CD4-positive, alpha-beta memory T cell (primary cell): Measurements from ENCODE around the gene ATP1A2. TPM values are rescaled to one million over a fixed set of nuclear protein-coding genes. Genes with fewer than 3 reads are reported as not detected.

Experiments
- CTCF ChIA-PET: fragments of 350-600 bp; sonication (Branson Sonifier 250); formaldehyde crosslinking; loops from one replicate; lab custom pipeline; 2021; ENCODE audit warnings: inconsistent platforms; ENCODE audit not compliant: partially characterized antibody; lab: Charles Lee
- POLR2A ChIA-PET: fragments of 350-600 bp; sonication (Branson Sonifier 250); formaldehyde crosslinking; loops from one replicate; lab custom pipeline; 2021; ENCODE audit not compliant: partially characterized antibody; lab: Charles Lee
- DNase-seq, 5 donors: peaks; one replicate each; pipeline versions ENCODE4 v3.0.0 to v3.0.0-alpha.2; 2020 to 2022; ENCODE audit warnings: mixed read lengths in 1 of 5
- H3K27ac ChIP-seq: one replicate; pipeline ENCODE4 v1.7.0; 2013; ENCODE audit warnings: low read depth, low read length
- H3K27me3 ChIP-seq: 2 replicates; pipeline ENCODE4 v1.7.0; 2013; ENCODE audit warnings: mild to moderate bottlenecking, low read length, moderate library complexity; ENCODE audit not compliant: insufficient read depth
- H3K36me3 ChIP-seq: 2 replicates; pipeline ENCODE4 v1.7.0; 2013; ENCODE audit warnings: mild to moderate bottlenecking, low read length, moderate library complexity; ENCODE audit not compliant: insufficient read depth
- H3K4me1 ChIP-seq: 2 replicates; pipeline ENCODE4 v1.7.0; 2013; ENCODE audit warnings: mild to moderate bottlenecking, low read length, moderate library complexity; ENCODE audit not compliant: insufficient read depth
- H3K4me3 ChIP-seq, 2 donors: one replicate each; pipeline ENCODE4 v1.7.0; 2013; ENCODE audit warnings: low read length in 2 of 2, mild to moderate bottlenecking in 1 of 2
- H3K9me3 ChIP-seq, 2 donors: one replicate each; pipeline ENCODE4 v1.7.0; 2013; ENCODE audit warnings: low read length in 2 of 2, control low read depth in 1 of 2; ENCODE audit not compliant: control insufficient read depth in 1 of 2
- H3K27ac Mint-ChIP-seq, 7 donors: one replicate each; pipeline ENCODE4 v1.8.0; 2020 to 2021; ENCODE audit warnings: mixed read lengths in 7 of 7, mild to moderate bottlenecking in 6 of 7, inconsistent platforms in 3 of 7, moderate library complexity in 3 of 7
- H3K27me3 Mint-ChIP-seq, 2 donors: one replicate each; pipeline ENCODE4 v1.8.0; 2020 to 2021; ENCODE audit warnings: mixed read lengths in 2 of 2
- H3K36me3 Mint-ChIP-seq, 2 donors: one replicate each; pipeline ENCODE4 v1.8.0; 2020 to 2021; ENCODE audit warnings: mixed read lengths in 2 of 2, inconsistent platforms in 1 of 2, mild to moderate bottlenecking in 1 of 2
- H3K4me1 Mint-ChIP-seq, 4 donors: one replicate each; pipeline ENCODE4 v1.8.0; 2020 to 2021; ENCODE audit warnings: mixed read lengths in 4 of 4, mild to moderate bottlenecking in 1 of 4
- H3K4me3 Mint-ChIP-seq, 8 donors: one replicate each; pipeline ENCODE4 v1.8.0; 2020 to 2021; ENCODE audit warnings: mixed read lengths in 8 of 8, mild to moderate bottlenecking in 7 of 8, moderate library complexity in 6 of 8, inconsistent platforms in 3 of 8
- H3K9me3 Mint-ChIP-seq, 8 donors: one replicate each; pipeline ENCODE4 v1.8.0; 2020 to 2021; ENCODE audit warnings: mixed read lengths in 8 of 8, mild to moderate bottlenecking in 5 of 8, inconsistent platforms in 3 of 8, moderate library complexity in 1 of 8
- intact Hi-C: fragments of 100-400 bp; cut with micrococcal nuclease; formaldehyde crosslinking; loops from one replicate; pipeline ENCODE4 v1.15.1; 2023
- polyA plus RNA-seq, 2 donors: library from polyadenylated mRNA; unstranded; fragments of 300-500 nt; fragmentation: Illumina TruSeq; gene quantifications; one replicate each; pipeline ENCODE4 v1.2.3, GENCODE V29; 2021
- total RNA-seq, 2 experiments: library from RNA; stranded (reverse); gene quantifications; one replicate each; pipeline ENCODE4 v1.2.3, GENCODE V29; 2021

Gene ATP1A2
- total and polyA plus RNA-seq, 4 experiments from 2014 or later: not detected

DNA sequence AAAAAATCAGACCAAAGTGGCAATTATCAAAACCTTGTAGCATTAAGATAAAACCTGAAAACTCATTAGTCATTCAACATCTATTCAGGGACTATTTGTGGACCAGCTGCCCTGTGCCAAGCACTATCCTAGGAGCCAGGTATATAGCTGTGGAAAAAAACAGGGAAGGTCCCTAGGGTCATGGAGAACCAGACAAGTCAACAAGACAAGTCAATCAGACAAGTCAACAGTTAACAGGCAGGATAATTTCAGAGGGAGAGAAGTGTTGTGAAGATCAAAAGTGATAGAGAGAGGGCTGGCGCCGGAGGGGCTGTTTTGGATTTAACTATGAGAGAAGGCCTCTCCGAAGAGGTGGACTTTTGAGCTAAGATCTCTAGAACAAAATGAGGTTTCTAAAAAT is 32.6 kb downstream of the ATP1A2 start:
- intact Hi-C loops: no loop called here
- no peaks in the 10 kb centered on the region for H3K36me3 ChIP-seq
- ChIA-PET CTCF (interaction anchor here (0.7 kb wide), 1 partner anchor 1084 kb away, joined by 3 read pairs; no protein-coding TSS in a partner anchor), POLR2A (no interaction called here)
- no peak for DNase-seq
- peak overlapping the region in 1 of 7 donors; percentile 22 for H3K27ac Mint-ChIP-seq
- H3K4me1 Mint-ChIP-seq: no peaks in the 10 kb centered on the region
- no peaks in the 10 kb centered on the region for H3K4me1 ChIP-seq
- H3K27ac ChIP-seq: no peak overlapping the region
- no peaks in the 10 kb centered on the region for H3K9me3 Mint-ChIP-seq
- H3K4me3 ChIP-seq: no peak overlapping the region
- H3K9me3 ChIP-seq: no peaks in the 10 kb centered on the region
- H3K27me3 Mint-ChIP-seq: peaks cover 2 to 8% of the 10 kb centered on the region in 2 donors
- H3K27me3 ChIP-seq: no peaks in the 10 kb centered on the region
- H3K36me3 Mint-ChIP-seq: no peaks in the 10 kb centered on the region
- no peak overlapping the region for H3K4me3 Mint-ChIP-seq

DNA sequence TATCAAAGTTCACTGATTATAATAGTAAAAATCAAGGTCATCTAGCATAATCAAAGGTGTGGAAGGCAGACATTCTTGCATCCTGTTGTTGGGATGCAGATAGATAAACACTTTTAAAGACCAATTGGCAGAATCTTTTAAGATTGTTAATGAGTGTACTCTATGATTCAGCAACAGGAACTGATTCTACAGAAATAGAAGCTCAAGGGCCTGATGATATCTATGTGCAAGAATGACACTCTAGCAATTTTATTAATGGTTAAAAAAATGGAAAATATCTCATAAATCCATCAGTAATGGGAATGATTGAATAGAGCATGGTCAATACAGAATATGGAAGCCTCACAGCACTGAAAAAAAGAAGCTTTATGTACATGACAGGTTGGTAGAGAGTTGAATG is 33.7 kb downstream of the ATP1A2 start:
- Histone ChIP-seq H3K4me1 (no peaks in the 10 kb centered on the region), H3K9me3 (no peaks in the 10 kb centered on the region), H3K36me3 (no peaks in the 10 kb centered on the region), H3K27ac (no peak overlapping the region), H3K27me3 (no peaks in the 10 kb centered on the region), H3K4me3 (no peak overlapping the region)
- DNase-seq: no peak
- Mint-ChIP-seq H3K27me3 (peaks cover 0 to 4% of the 10 kb centered on the region in 2 donors), H3K36me3 (no peaks in the 10 kb centered on the region), H3K9me3 (no peaks in the 10 kb centered on the region), H3K4me1 (no peaks in the 10 kb centered on the region), H3K27ac (no peak overlapping the region), H3K4me3 (no peak overlapping the region)
- intact Hi-C loops: no loop called here
- ChIA-PET POLR2A (no interaction called here), CTCF (no interaction called here)

DNA sequence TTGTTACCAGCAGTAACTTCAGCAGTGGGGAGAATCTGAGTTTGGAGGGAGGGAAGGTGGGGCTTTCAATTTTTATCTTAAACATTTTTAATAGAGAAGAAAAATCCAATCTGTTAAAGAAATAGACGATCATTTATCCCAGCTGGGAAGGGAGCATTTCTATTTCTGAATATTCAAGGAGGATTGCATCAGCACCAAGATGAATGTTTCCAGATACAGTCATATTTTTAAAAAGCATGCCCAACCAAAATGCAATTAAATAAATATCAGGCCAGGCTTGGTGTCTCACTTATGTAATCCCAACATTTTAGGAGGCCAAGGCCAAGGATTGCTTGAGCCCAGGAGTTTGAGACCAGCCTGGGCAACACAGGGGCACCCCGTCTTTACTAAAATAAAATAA is 34.2 kb downstream of the ATP1A2 start:
- no peak for DNase-seq
- no peaks in the 10 kb centered on the region for H3K9me3 Mint-ChIP-seq
- H3K27ac ChIP-seq: no peak overlapping the region
- H3K27ac Mint-ChIP-seq: no peak overlapping the region
- H3K27me3 ChIP-seq: no peaks in the 10 kb centered on the region
- no peak overlapping the region for H3K4me3 Mint-ChIP-seq
- CTCF ChIA-PET: no interaction called here
- H3K36me3 ChIP-seq: no peaks in the 10 kb centered on the region
- no peaks in the 10 kb centered on the region for H3K36me3 Mint-ChIP-seq
- no peak overlapping the region for H3K4me3 ChIP-seq
- H3K4me1 Mint-ChIP-seq: no peaks in the 10 kb centered on the region
- POLR2A ChIA-PET: no interaction called here
- no peaks in the 10 kb centered on the region for H3K4me1 ChIP-seq
- H3K27me3 Mint-ChIP-seq: peaks cover 0 to 4% of the 10 kb centered on the region in 2 donors
- H3K9me3 ChIP-seq: no peaks in the 10 kb centered on the region
- intact Hi-C loops: no loop called here

DNA sequence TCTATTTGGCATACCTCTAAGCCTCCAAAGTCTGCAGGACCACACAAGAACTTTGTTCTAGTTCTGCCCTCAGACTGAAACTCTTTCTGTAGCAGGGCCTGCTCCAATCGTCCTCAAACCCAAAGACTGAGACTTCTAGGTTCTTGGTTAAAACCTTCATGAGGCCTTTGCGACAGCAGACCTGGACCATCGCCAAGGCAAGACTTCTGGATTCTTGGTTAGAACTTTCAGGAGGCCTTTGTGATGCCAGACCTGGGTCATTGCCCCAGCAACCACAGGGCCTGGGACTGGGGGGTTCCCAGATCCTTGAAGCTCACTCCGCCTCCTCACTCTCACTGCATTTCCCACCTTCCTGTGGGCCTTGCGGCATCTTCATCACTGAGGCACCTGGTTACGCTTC is 35.7 kb downstream of the ATP1A2 start, which contains the start of gene ATP1A4:
Gene ATP1A4, plus strand, starts transcription at position 301 of the 400 bp plus-strand sequence. CDS start 438 bp downstream, outside the sequence.
- H3K4me3 Mint-ChIP-seq: no peak within 1 kb of the TSS
- CTCF ChIA-PET: no interaction called here
- no peaks in the 10 kb centered on the region for H3K36me3 Mint-ChIP-seq

DNA sequence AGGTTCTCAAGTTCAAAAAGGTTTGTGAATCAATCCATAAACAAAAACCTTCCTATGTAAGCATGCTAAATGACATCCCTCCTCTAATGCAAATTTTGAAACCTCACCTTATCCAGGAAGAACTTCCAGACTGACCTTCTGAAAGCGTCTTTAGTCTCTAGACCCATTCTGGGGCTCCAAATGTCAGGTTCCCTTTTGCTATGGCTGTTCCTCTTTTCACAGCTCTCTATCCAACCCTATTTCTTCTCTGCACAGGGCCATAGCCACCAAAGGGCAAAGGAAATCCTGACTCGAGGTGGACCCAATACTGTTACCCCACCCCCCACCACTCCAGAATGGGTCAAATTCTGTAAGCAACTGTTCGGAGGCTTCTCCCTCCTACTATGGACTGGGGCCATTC is 39.2 kb downstream of the ATP1A2 start:
- H3K36me3 ChIP-seq: no peaks in the 10 kb centered on the region
- no peak overlapping the region for H3K27ac ChIP-seq
- Mint-ChIP-seq H3K9me3 (no peaks in the 10 kb centered on the region), H3K27me3 (peaks cover 0 to 4% of the 10 kb centered on the region in 2 donors), H3K4me1 (no peaks in the 10 kb centered on the region), H3K36me3 (no peaks in the 10 kb centered on the region), H3K27ac (no peak overlapping the region), H3K4me3 (peak overlapping the region in 1 of 8 donors; percentile 46)
- no peaks in the 10 kb centered on the region for H3K9me3 ChIP-seq
- DNase-seq: no peak
- POLR2A ChIA-PET: no interaction called here
- no peaks in the 10 kb centered on the region for H3K27me3 ChIP-seq
- CTCF ChIA-PET: no interaction called here
- H3K4me3 ChIP-seq: no peak overlapping the region
- intact Hi-C loops: no loop called here
- no peaks in the 10 kb centered on the region for H3K4me1 ChIP-seq

More for the DNA sequence above, 35.7 kb downstream of the ATP1A2 start, which contains the start of gene ATP1A4:
- H3K36me3 ChIP-seq: no peaks in the 10 kb centered on the region
- Mint-ChIP-seq H3K27me3 (peaks cover 0 to 3% of the 10 kb centered on the region in 2 donors), H3K4me1 (no peaks in the 10 kb centered on the region), H3K9me3 (no peaks in the 10 kb centered on the region), H3K27ac (peak within 1 kb of the TSS in 1 of 7 donors; percentile 13)
- no peaks in the 10 kb centered on the region for H3K27me3 ChIP-seq
- H3K27ac ChIP-seq: no peak within 1 kb of the TSS
- no peak within 1 kb of the TSS for H3K4me3 ChIP-seq
- no peak for DNase-seq
- intact Hi-C loops: no loop called here
- H3K9me3 ChIP-seq: no peaks in the 10 kb centered on the region
- POLR2A ChIA-PET: no interaction called here
- no peaks in the 10 kb centered on the region for H3K4me1 ChIP-seq

DNA sequence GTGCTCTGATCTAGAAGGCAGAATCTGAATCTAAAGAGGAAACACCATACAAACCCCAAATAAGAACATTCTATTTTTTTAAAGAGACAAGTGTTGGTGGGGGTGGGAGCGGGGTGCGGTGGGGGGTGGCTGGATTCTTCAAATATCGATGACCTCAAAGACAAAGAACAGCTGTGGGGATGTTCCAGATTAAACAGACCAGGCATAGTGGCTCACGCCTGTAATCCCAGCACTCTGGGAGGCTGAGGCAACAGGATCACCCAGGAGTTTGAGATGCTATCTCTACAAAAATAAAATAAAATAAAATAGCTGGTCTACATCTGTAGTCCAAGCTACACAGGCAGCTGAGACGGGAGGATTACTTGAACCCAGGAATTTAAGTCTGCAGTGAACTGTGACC is 40.8 kb downstream of the ATP1A2 start:
- no peak for DNase-seq
- Histone ChIP-seq H3K4me1 (no peaks in the 10 kb centered on the region), H3K27me3 (no peaks in the 10 kb centered on the region), H3K4me3 (no peak overlapping the region), H3K9me3 (no peaks in the 10 kb centered on the region), H3K27ac (no peak overlapping the region), H3K36me3 (no peaks in the 10 kb centered on the region)
- H3K27me3 Mint-ChIP-seq: peaks cover 0 to 4% of the 10 kb centered on the region in 2 donors
- no peaks in the 10 kb centered on the region for H3K36me3 Mint-ChIP-seq
- intact Hi-C loops: no loop called here
- POLR2A ChIA-PET: no interaction called here
- no peaks in the 10 kb centered on the region for H3K4me1 Mint-ChIP-seq
- no peak overlapping the region for H3K27ac Mint-ChIP-seq
- H3K9me3 Mint-ChIP-seq: no peaks in the 10 kb centered on the region
- CTCF ChIA-PET: interaction anchor here (0.7 kb wide), 1 partner anchor 69 kb away, joined by 3 read pairs; no protein-coding TSS in a partner anchor
- H3K4me3 Mint-ChIP-seq: no peak overlapping the region

DNA sequence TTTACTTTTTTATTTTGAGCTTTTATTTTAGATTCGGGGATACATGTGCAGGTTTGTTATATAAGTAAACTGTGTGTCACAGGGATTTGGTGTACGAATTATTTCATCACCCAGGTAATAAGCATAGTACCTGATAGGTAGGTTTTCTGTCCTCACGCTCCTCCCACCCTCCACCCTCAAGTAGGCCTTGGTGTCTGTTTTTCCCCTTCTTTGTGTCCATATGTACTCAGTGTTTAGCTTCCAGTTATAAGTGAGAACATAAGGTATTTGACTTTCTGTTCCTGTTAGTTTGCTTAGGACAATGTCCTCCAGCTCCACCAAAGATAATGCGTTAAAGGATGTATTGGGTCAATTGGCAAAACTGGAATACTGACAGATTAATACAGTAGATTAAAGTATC is 41.6 kb downstream of the ATP1A2 start:
- H3K4me3 Mint-ChIP-seq: no peak overlapping the region
- H3K36me3 ChIP-seq: no peaks in the 10 kb centered on the region
- DNase-seq: no peak
- no peaks in the 10 kb centered on the region for H3K27me3 ChIP-seq
- intact Hi-C loops: no loop called here
- CTCF ChIA-PET: no interaction called here
- H3K4me1 Mint-ChIP-seq: no peaks in the 10 kb centered on the region
- POLR2A ChIA-PET: no interaction called here
- no peaks in the 10 kb centered on the region for H3K4me1 ChIP-seq
- H3K27me3 Mint-ChIP-seq: peaks cover 0 to 8% of the 10 kb centered on the region in 2 donors
- H3K36me3 Mint-ChIP-seq: no peaks in the 10 kb centered on the region
- H3K9me3 Mint-ChIP-seq: no peaks in the 10 kb centered on the region
- no peak overlapping the region for H3K4me3 ChIP-seq
- H3K27ac Mint-ChIP-seq: no peak overlapping the region
- no peak overlapping the region for H3K27ac ChIP-seq
- no peaks in the 10 kb centered on the region for H3K9me3 ChIP-seq

DNA sequence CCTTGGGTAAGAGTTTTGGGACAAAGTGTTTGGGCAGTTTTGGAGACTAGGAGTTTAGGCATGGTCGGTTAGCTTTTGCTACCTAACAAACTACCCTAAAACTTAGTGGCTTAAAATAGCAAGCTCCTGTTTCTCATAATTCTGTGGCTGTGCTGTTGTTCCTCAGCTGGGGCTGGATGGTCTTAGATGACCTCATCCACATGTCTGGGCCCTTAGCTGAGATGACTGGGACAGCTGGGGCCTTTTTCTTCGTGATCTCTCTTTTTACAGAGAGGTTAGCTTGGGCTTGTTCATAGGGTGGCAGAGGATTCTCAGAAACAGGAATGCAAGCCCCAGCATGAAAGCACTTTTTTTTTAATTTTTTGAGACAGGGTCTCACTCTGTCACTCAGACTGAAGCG is 42.5 kb downstream of the ATP1A2 start:
- DNase-seq: no peak
- no peaks in the 10 kb centered on the region for H3K36me3 ChIP-seq
- H3K27ac ChIP-seq: no peak overlapping the region
- Mint-ChIP-seq H3K36me3 (no peaks in the 10 kb centered on the region), H3K27ac (no peak overlapping the region), H3K9me3 (no peaks in the 10 kb centered on the region), H3K4me1 (no peaks in the 10 kb centered on the region), H3K4me3 (no peak overlapping the region), H3K27me3 (peaks cover 0 to 7% of the 10 kb centered on the region in 2 donors)
- POLR2A ChIA-PET: no interaction called here
- CTCF ChIA-PET: no interaction called here
- H3K4me3 ChIP-seq: no peak overlapping the region
- intact Hi-C loops: no loop called here
- no peaks in the 10 kb centered on the region for H3K9me3 ChIP-seq
- no peaks in the 10 kb centered on the region for H3K27me3 ChIP-seq
- H3K4me1 ChIP-seq: no peaks in the 10 kb centered on the region
